Hematopoietic multipotent progenitor cell treated with erythropoietin and hydrocortisone succinate and interleukin-3 and kit ligand, for 17 days (in vitro differentiated cells): ENCODE results near the gene IRX1.

Experiments
- DNase-seq: peaks from one replicate; pipeline ENCODE4 v3.0.0-alpha.2; 2015; ENCODE audit warnings: low spot score

IRX1 gene

GRCh38 chr5:3650320-3650719, 54.7 kb downstream of the IRX1 start:
- DNase-seq, result no peak

- DNase-seq, result no peak
These were observed 55.2 kb downstream of the IRX1 start for GRCh38 chr5:3650868-3651267.
